ENCODE results near the gene FBXW8.

- TF ChIP-seq CTCF (IDR thresholded peaks at IDR 0.05) = no peak
- TF ChIP-seq POLR2A (IDR thresholded peaks at IDR 0.05) = no peak
- TF ChIP-seq POLR2AphosphoS5 (IDR thresholded peaks at IDR 0.05) = no peak
- TF ChIP-seq EP300 (IDR thresholded peaks at IDR 0.05; ENCODE audit: low read depth) = no peak
Measured at GRCh38 chr12:117002051-117002817, 91.5 kb downstream of the FBXW8 start.

All from transverse colon (tissue), 4 donors.